Spleen (tissue), 11 donors: ENCODE data around the gene COL5A2. TPM values are rescaled to one million over a fixed set of nuclear protein-coding genes. Genes with fewer than 3 reads are reported as not detected.

Experiments
- DNase-seq: peaks from one replicate; pipeline ENCODE4 v3.0.0-alpha.2; 2020
- H3K27ac ChIP-seq, 8 donors: fragments of 200-600 bp; sonication (generic) in 7 of 8; 1 replicate in 4 of 8; 2 replicates in 4 of 8; pipeline versions ENCODE4 v1.5.0 to v1.8.0; 2016 to 2021; ENCODE audit warnings: inconsistent platforms in 4 of 8, mild to moderate bottlenecking in 4 of 8, moderate library complexity in 1 of 8
- H3K27me3 ChIP-seq, 7 donors: fragments of 200-600 bp; sonication (generic) in 6 of 7; replicated peaks in 1 of 7; 1 replicate in 4 of 7; 2 replicates in 3 of 7; pipeline versions ENCODE4 v1.5.0 to v1.8.0; 2016 to 2021; ENCODE audit warnings: inconsistent platforms in 3 of 7, mild to moderate bottlenecking in 1 of 7
- H3K36me3 ChIP-seq, 6 donors: fragments of 200-600 bp; sonication (generic) in 5 of 6; 1 replicate in 4 of 6; 2 replicates in 2 of 6; pipeline versions ENCODE4 v1.5.0 to v1.8.0; 2016 to 2021; ENCODE audit warnings: inconsistent platforms in 2 of 6
- H3K4me1 ChIP-seq, 6 donors: fragments of 200-600 bp; sonication (generic) in 5 of 6; 1 replicate in 3 of 6; 2 replicates in 3 of 6; pipeline versions ENCODE4 v1.5.0 to v1.8.0; 2016 to 2021; ENCODE audit warnings: inconsistent platforms in 3 of 6
- H3K4me3 ChIP-seq, 8 donors: fragments of 200-600 bp; sonication (generic) in 7 of 8; 1 replicate in 4 of 8; 2 replicates in 4 of 8; pipeline versions ENCODE4 v1.5.0 to v1.8.0; 2016 to 2021; ENCODE audit warnings: inconsistent platforms in 4 of 8, mild to moderate bottlenecking in 4 of 8, moderate library complexity in 2 of 8
- H3K9me3 ChIP-seq, 8 donors: fragments of 200-600 bp; sonication (generic) in 7 of 8; 1 replicate in 4 of 8; 2 replicates in 4 of 8; pipeline versions ENCODE4 v1.5.0 to v1.8.0; 2016 to 2021; ENCODE audit warnings: inconsistent platforms in 4 of 8
- CTCF ChIP-seq, 11 experiments: fragments of 200-600 bp in 7 of 11; fragments of 450-650 bp in 4 of 11; sonication (generic) in 4 of 11; IDR thresholded peaks in 8 of 11; conservative IDR thresholded peaks in 3 of 11; 1 replicate in 7 of 11; 2 replicates in 4 of 11; pipeline versions ENCODE4 v1.4.0 to v1.8.0; 2016 to 2021; ENCODE audit warnings: antibody characterized with exemption in 11 of 11, inconsistent platforms in 4 of 11, mild to moderate bottlenecking in 1 of 11
- POLR2A ChIP-seq, 3 donors: fragments of 450-650 bp; IDR thresholded peaks; one replicate each; pipeline ENCODE4 v1.5.1; 2017; ENCODE audit warnings: antibody characterized with exemption in 3 of 3, mild to moderate bottlenecking in 1 of 3
- POLR2AphosphoS5 ChIP-seq, 3 donors: sonication (generic); formaldehyde crosslinking; IDR thresholded peaks; one replicate each; pipeline ENCODE4 v1.5.1; 2017; ENCODE audit warnings: antibody characterized with exemption in 3 of 3
- WGBS, 5 donors: extraction: QIAGEN DNeasy Blood & Tissue Kit in 3 of 5; methylation state at CpG; one replicate each; pipeline versions ENCODE4 v1.1.5 to v1.1.7; 2013 to 2018; 5-methylcytosine and 5-hydroxymethylcytosine counted together
- intact Hi-C: fragments of 100-400 bp; cut with DNase I; formaldehyde crosslinking; loops from one replicate; pipeline ENCODE4 v1.15.0; 2023; ENCODE audit warnings: low total_unique reads
- polyA plus RNA-seq, 3 donors: library from polyadenylated mRNA; stranded (reverse); fragments of 200-250 nt; gene quantifications; one replicate each; pipeline ENCODE4 v1.2.1, GENCODE V29; 2013
- total RNA-seq, 7 donors: library from RNA; depleted of rRNA in 3 of 7; stranded (reverse); fragments of >200 nt in 3 of 7; fragmentation: NEBNext Ultra II Directional in 4 of 7; extraction: Animal tissue kit (Norgen Biotek cat#: 25700) in 4 of 7; gene quantifications; one replicate each; pipeline versions ENCODE4 v1.1.0 to v1.2.1, GENCODE V29; 2016 to 2021
- donor health status: healthy with polysubstance abuse.
- donor health status: DM: no; HTN: no; CAD: no; lungs with moderate emphysema.
- donor health status: DM: no; HTN: no; CAD: no.
- donor health status: Bipolar disorder and iron deficiency.
- donor health status: healthy.
- donor health status: DM: no; HTN: no; CAD: no.
- donor health status: DM: yes; HTN: yes; CAD: no.

Gene COL5A2
- total and polyA plus RNA-seq, 10 donors = 3.4 to 35.7 (median 16.3) TPM

- no peaks in the 10 kb centered on the region for H3K4me1 ChIP-seq
- no peak overlapping the region for H3K27ac ChIP-seq
- DNase-seq = no peak
- no peaks in the 10 kb centered on the region for H3K9me3 ChIP-seq
- TF ChIP-seq CTCF (IDR thresholded peaks at IDR 0.05 in 8 of 11, conservative IDR thresholded peaks at IDR 0.05 in 3 of 11) (no peak), POLR2A (IDR thresholded peaks at IDR 0.05) (no peak), POLR2AphosphoS5 (IDR thresholded peaks at IDR 0.05) (no peak)
- H3K27me3 ChIP-seq = no peaks in the 10 kb centered on the region
- intact Hi-C loops = no loop called here
- H3K4me3 ChIP-seq = no peak overlapping the region
- H3K36me3 ChIP-seq = no peaks in the 10 kb centered on the region
These were observed 27.7 kb downstream of the COL5A2 start for GRCh38 chr2:189151906-189152305.

GRCh38 chr2:189150033-189150432, 29.5 kb downstream of the COL5A2 start:
- Histone ChIP-seq H3K27ac (no peak overlapping the region), H3K4me3 (no peak overlapping the region), H3K27me3 (no peaks in the 10 kb centered on the region), H3K4me1 (no peaks in the 10 kb centered on the region), H3K36me3 (no peaks in the 10 kb centered on the region), H3K9me3 (no peaks in the 10 kb centered on the region)
- 21 to 29% (median 29%) methylated on average over 2 of the region's 2 CpGs for WGBS, 5 donors
- no peak for DNase-seq
- intact Hi-C loops = no loop called here
- TF ChIP-seq CTCF (IDR thresholded peaks at IDR 0.05 in 8 of 11, conservative IDR thresholded peaks at IDR 0.05 in 3 of 11) (no peak), POLR2A (IDR thresholded peaks at IDR 0.05) (no peak), POLR2AphosphoS5 (IDR thresholded peaks at IDR 0.05) (no peak)

- no peak overlapping the region for H3K27ac ChIP-seq
- no peaks in the 10 kb centered on the region for H3K9me3 ChIP-seq
- TF ChIP-seq CTCF (IDR thresholded peaks at IDR 0.05 in 8 of 11, conservative IDR thresholded peaks at IDR 0.05 in 3 of 11) = no peak
- TF ChIP-seq POLR2AphosphoS5 (IDR thresholded peaks at IDR 0.05) = no peak
- TF ChIP-seq POLR2A (IDR thresholded peaks at IDR 0.05) = no peak
- intact Hi-C loops = no loop called here
- DNase-seq = no peak
- H3K4me1 ChIP-seq = no peaks in the 10 kb centered on the region
- no peak overlapping the region for H3K4me3 ChIP-seq
- no peaks in the 10 kb centered on the region for H3K27me3 ChIP-seq
- no peaks in the 10 kb centered on the region for H3K36me3 ChIP-seq
- 0 to 91% (median 83%) methylated on average over 1 of the region's 1 CpG for WGBS, 5 donors
These were observed 31.6 kb downstream of the COL5A2 start for GRCh38 chr2:189147989-189148388.

- Histone ChIP-seq H3K36me3 (no peaks in the 10 kb centered on the region), H3K27ac (no peak overlapping the region), H3K4me1 (no peaks in the 10 kb centered on the region), H3K27me3 (no peaks in the 10 kb centered on the region), H3K9me3 (no peaks in the 10 kb centered on the region), H3K4me3 (no peak overlapping the region)
- TF ChIP-seq CTCF (IDR thresholded peaks at IDR 0.05 in 8 of 11, conservative IDR thresholded peaks at IDR 0.05 in 3 of 11) (no peak), POLR2A (IDR thresholded peaks at IDR 0.05) (no peak), POLR2AphosphoS5 (IDR thresholded peaks at IDR 0.05) (no peak)
- no peak for DNase-seq
- intact Hi-C loops = no loop called here
- WGBS, 5 donors = 82 to 95% (median 89%) methylated on average over 2 of the region's 2 CpGs
These were observed 32.2 kb downstream of the COL5A2 start for GRCh38 chr2:189147361-189147760.
